HEK293 (cell line): ENCODE data around the gene POLD4.
A peak's percentile ranks its signal among the peaks of the same experiment; 100 is the strongest.

ENCODE experiments used
- CTCF ChIA-PET: fragments of 350-600 bp; formaldehyde crosslinking; extraction: SDS; loops from one replicate; lab custom pipeline; 2021; ENCODE audit warnings: antibody characterized with exemption; lab: Yijun Ruan, JAX
- POLR2A ChIA-PET: fragments of 300-600 bp; formaldehyde crosslinking; extraction: SDS; loops from one replicate; lab custom pipeline; 2020; ENCODE audit warnings: antibody characterized with exemption, inconsistent platforms; lab: Yijun Ruan, JAX
- H3K27ac ChIP-seq: fragments of 200-500 bp; sonication (Bioruptor generic); 2 replicates; pipeline ENCODE4 v1.5.1; 2014; ENCODE audit warnings: low read depth, low read length, control low read depth, inconsistent platforms; ENCODE audit errors: extremely low read depth
- H3K36me3 ChIP-seq, 2 experiments: fragments of 200-500 bp in 1 of 2; sonication (Bioruptor generic) in 1 of 2; 1 replicate in 1 of 2; 2 replicates in 1 of 2; pipeline ENCODE4 v1.5.1; 2014 to 2017; ENCODE audit warnings: inconsistent platforms in 2 of 2, low read length in 2 of 2; ENCODE audit not compliant: control insufficient read depth in 2 of 2, insufficient read depth in 1 of 2
- H3K4me1 ChIP-seq: fragments of 200-500 bp; sonication (Bioruptor generic); 2 replicates; pipeline ENCODE4 v1.5.1; 2014; ENCODE audit warnings: mild to moderate bottlenecking, low read length, inconsistent platforms; ENCODE audit not compliant: control insufficient read depth, insufficient read depth
- H3K4me3 ChIP-seq: 2 replicates; pipeline ENCODE4 v1.5.1; 2011; ENCODE audit warnings: low read depth, mild to moderate bottlenecking, control low read depth, low read length, moderate library complexity
- H3K9me3 ChIP-seq: fragments of 200-500 bp; sonication (Bioruptor generic); 2 replicates; pipeline ENCODE4 v1.5.1; 2014; ENCODE audit warnings: low read depth, low read length, inconsistent platforms; ENCODE audit not compliant: control insufficient read depth, insufficient read depth
- BCL11A ChIP-seq: fragments of 450-650 bp; formaldehyde crosslinking; IDR thresholded peaks from 2 replicates; pipeline ENCODE4 v1.5.1; 2016; ENCODE audit warnings: low read depth, missing biosample characterization, missing genetic modification characterization
- IKZF3 ChIP-seq: fragments of 450-650 bp; IDR thresholded peaks from 2 replicates; pipeline ENCODE4 v1.5.0; 2018; ENCODE audit warnings: missing biosample characterization, mild to moderate bottlenecking, missing genetic modification characterization, moderate library complexity
- KLF1 ChIP-seq: fragments of 450-650 bp; formaldehyde crosslinking; IDR thresholded peaks from 2 replicates; pipeline ENCODE4 v1.5.1; 2016; ENCODE audit warnings: missing biosample characterization, missing genetic modification characterization
- TCF7L2 ChIP-seq: IDR thresholded peaks from 2 replicates; pipeline ENCODE4 v1.6.1; 2011; ENCODE audit warnings: low read depth, mild to moderate bottlenecking, inconsistent platforms, low read length, moderate library complexity, borderline replicate concordance
- WT1 ChIP-seq: fragments of 450-650 bp; formaldehyde crosslinking; IDR thresholded peaks from 2 replicates; pipeline ENCODE4 v1.5.1; 2016; ENCODE audit warnings: missing biosample characterization, missing genetic modification characterization
- ZNF10 ChIP-seq: fragments of 450-650 bp; formaldehyde crosslinking; IDR thresholded peaks from 2 replicates; pipeline ENCODE4 v1.5.1; 2017; ENCODE audit warnings: missing biosample characterization, missing genetic modification characterization
- ZNF140 ChIP-seq: fragments of 450-650 bp; formaldehyde crosslinking; IDR thresholded peaks from 2 replicates; pipeline ENCODE4 v1.5.1; 2016; ENCODE audit warnings: missing biosample characterization, missing genetic modification characterization
- ZNF157 ChIP-seq: fragments of 450-650 bp; formaldehyde crosslinking; IDR thresholded peaks from 2 replicates; pipeline ENCODE4 v1.5.1; 2016; ENCODE audit warnings: missing biosample characterization, missing genetic modification characterization
- ZNF335 ChIP-seq: fragments of 450-650 bp; formaldehyde crosslinking; conservative IDR thresholded peaks from 2 replicates; pipeline ENCODE4 v1.5.1; 2016; ENCODE audit warnings: missing biosample characterization, missing genetic modification characterization
- ZNF560 ChIP-seq: fragments of 450-650 bp; formaldehyde crosslinking; IDR thresholded peaks from 2 replicates; pipeline ENCODE4 v1.5.1; 2017; ENCODE audit warnings: missing biosample characterization, missing genetic modification characterization, borderline replicate concordance
- ZNF624 ChIP-seq: fragments of 450-650 bp; formaldehyde crosslinking; IDR thresholded peaks from 2 replicates; pipeline ENCODE4 v1.5.1; 2017; ENCODE audit warnings: missing biosample characterization, missing genetic modification characterization
- ZNF626 ChIP-seq: fragments of 450-650 bp; sonication (Bioruptor Pico); formaldehyde crosslinking; IDR thresholded peaks from 2 replicates; pipeline ENCODE4 v1.5.1; 2018; ENCODE audit warnings: missing biosample characterization, missing genetic modification characterization, inconsistent platforms
- ZNF654 ChIP-seq: fragments of 450-650 bp; formaldehyde crosslinking; IDR thresholded peaks from 2 replicates; pipeline ENCODE4 v1.5.1; 2016; ENCODE audit warnings: low read depth, missing biosample characterization, missing genetic modification characterization
- TF ChIP-seq, protein P1 (sequence below): fragments of 450-650 bp; formaldehyde crosslinking; IDR thresholded peaks from 2 replicates; pipeline ENCODE4 v1.5.1; 2016; ENCODE audit warnings: missing biosample characterization, missing genetic modification characterization
- TF ChIP-seq, protein P2 (sequence below): fragments of 450-650 bp; formaldehyde crosslinking; IDR thresholded peaks from 2 replicates; pipeline ENCODE4 v1.5.1; 2016; ENCODE audit warnings: missing biosample characterization, missing genetic modification characterization
- TF ChIP-seq, protein P3 (sequence below): fragments of 450-650 bp; formaldehyde crosslinking; IDR thresholded peaks from 2 replicates; pipeline ENCODE4 v1.5.1; 2016; ENCODE audit warnings: missing biosample characterization, missing genetic modification characterization
- TF ChIP-seq, protein P4 (sequence below): fragments of 450-650 bp; formaldehyde crosslinking; IDR thresholded peaks from 2 replicates; pipeline ENCODE4 v1.5.1; 2016; ENCODE audit warnings: missing biosample characterization, missing genetic modification characterization
- TF ChIP-seq, protein P5 (sequence below): fragments of 450-650 bp; formaldehyde crosslinking; IDR thresholded peaks from 2 replicates; pipeline ENCODE4 v1.5.1; 2016; ENCODE audit warnings: missing biosample characterization, missing genetic modification characterization, borderline replicate concordance

POLD4 gene

DNA sequence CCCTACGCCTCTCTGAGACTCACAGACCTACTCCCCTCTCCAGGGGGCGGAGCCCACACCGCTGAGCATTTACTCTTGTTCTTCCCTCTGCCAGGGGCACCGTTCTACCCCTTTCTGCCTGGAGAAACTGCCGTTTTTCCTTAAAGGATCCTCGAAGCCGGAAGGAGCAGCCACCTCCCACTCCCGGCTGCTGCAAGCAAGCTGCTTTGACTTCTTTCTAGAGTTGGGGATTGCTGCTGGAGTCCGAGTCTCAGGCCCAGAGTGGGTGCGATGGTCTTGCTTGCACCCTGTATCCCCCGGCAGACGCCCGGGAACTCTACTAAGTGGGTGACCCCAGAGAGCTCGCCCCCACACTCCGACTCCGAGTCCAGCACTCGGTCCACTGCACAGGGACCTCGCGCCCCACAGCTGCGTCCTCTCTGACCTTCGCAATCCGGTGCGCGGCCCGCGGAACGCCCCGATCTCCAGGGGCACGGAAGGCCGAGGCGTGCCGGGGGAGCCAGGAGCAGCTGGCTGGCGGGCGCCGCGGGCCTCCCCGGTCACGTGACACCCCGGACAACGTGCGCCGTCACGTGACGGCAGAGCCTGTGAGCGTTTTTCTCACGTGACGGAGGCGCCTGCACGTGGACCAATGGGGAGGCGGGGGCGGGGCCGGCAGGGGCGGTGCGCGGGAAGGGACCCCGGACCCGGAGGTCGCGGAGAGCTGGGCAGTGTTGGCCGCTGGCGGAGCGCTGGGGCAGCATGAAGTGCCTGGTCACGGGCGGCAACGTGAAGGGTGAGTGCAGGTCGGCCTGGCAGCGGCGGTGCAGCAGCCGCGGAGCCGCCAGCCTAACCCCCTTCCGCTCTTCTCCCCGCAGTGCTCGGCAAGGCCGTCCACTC is 38.2 kb upstream of the POLD4 start, which contains the start of gene RAD9A (continued):
- TF ChIP-seq, protein P1, sequence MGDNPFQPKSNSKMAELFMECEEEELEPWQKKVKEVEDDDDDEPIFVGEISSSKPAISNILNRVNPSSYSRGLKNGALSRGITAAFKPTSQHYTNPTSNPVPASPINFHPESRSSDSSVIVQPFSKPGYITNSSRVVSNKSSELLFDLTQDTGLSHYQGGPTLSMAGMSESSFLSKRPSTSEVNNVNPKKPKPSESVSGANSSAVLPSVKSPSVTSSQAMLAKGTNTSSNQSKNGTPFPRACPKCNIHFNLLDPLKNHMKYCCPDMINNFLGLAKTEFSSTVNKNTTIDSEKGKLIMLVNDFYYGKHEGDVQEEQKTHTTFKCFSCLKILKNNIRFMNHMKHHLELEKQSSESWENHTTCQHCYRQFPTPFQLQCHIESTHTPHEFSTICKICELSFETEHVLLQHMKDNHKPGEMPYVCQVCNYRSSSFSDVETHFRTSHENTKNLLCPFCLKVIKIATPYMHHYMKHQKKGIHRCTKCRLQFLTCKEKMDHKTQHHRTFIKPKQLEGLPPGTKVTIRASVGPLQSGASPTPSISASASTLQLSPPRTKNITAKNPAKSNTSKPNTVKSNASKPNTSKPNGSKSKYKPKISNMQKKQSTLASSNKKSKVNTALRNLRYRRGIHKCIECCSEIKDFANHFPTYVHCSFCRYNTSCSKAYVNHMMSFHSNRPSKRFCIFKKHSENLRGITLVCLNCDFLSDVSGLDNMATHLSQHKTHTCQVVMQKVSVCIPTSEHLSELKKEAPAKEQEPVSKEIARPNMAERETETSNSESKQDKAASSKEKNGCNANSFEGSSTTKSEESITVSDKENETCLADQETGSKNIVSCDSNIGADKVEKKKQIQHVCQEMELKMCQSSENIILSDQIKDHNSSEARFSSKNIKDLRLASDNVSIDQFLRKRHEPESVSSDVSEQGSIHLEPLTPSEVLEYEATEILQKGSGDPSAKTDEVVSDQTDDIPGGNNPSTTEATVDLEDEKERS (tag by site-specific recombination): no peak
- TF ChIP-seq, protein P2, sequence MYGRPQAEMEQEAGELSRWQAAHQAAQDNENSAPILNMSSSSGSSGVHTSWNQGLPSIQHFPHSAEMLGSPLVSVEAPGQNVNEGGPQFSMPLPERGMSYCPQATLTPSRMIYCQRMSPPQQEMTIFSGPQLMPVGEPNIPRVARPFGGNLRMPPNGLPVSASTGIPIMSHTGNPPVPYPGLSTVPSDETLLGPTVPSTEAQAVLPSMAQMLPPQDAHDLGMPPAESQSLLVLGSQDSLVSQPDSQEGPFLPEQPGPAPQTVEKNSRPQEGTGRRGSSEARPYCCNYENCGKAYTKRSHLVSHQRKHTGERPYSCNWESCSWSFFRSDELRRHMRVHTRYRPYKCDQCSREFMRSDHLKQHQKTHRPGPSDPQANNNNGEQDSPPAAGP (tag by site-specific recombination): peak; percentile 59; the same call in 1 of the 2 replicates
- TF ChIP-seq ZNF626 (tag by site-specific recombination) (no peak), ZNF560 (tag by site-specific recombination) (no peak), ZNF624 (no peak), ZNF10 (tag by site-specific recombination) (no peak), IKZF3 (tag by site-specific recombination) (no peak)
- TF ChIP-seq, protein P3, sequence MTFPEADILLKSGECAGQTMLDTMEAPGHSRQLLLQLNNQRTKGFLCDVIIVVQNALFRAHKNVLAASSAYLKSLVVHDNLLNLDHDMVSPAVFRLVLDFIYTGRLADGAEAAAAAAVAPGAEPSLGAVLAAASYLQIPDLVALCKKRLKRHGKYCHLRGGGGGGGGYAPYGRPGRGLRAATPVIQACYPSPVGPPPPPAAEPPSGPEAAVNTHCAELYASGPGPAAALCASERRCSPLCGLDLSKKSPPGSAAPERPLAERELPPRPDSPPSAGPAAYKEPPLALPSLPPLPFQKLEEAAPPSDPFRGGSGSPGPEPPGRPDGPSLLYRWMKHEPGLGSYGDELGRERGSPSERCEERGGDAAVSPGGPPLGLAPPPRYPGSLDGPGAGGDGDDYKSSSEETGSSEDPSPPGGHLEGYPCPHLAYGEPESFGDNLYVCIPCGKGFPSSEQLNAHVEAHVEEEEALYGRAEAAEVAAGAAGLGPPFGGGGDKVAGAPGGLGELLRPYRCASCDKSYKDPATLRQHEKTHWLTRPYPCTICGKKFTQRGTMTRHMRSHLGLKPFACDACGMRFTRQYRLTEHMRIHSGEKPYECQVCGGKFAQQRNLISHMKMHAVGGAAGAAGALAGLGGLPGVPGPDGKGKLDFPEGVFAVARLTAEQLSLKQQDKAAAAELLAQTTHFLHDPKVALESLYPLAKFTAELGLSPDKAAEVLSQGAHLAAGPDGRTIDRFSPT (tag by site-specific recombination): peak; percentile 45; the same call in 1 of the 2 replicates

DNA sequence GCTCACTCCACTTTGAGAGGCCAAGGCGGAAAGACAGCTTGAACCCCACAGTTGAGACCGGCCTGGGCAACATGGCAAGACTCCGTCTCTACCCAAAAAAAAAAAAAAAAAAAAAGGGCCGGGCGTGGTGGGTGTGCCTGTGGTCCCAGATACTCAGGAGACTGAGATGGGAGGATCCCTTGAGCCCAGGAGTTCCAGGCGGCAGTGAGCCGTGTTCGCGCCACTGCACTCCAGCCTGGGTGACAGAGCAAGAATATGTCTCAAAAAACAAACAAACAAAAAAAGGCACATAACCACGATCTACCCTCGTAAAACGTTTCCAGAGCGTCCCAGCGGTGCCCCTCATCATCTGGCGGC is 37.6 kb upstream of the POLD4 start:
- Histone ChIP-seq H3K4me1 (0 out of 2 replicates have a peak, but pooled peaks cover 3% of the 10 kb centered on the region), H3K9me3 (no peaks in the 10 kb centered on the region), H3K4me3 (peak overlapping the region; percentile 76), H3K27ac (peak overlapping the region; percentile 67), H3K36me3 (peaks cover 0 to 22% of the 10 kb centered on the region in 2 experiments; a peak in 1 of 3 replicates)
- CTCF ChIA-PET: interaction anchor here (0.6 to 25.6 kb wide), 5 partner anchors 9 to 79 kb away, joined by 3 to 898 read pairs (median 7); partner anchors contain the start of genes CLCF1, POLD4 and PPP1CA
- POLR2A ChIA-PET: interaction anchor here (0.6 to 3.5 kb wide), 5 partner anchors 10 to 59 kb away, joined by 3 to 53 read pairs (median 11); partner anchors contain the start of genes POLD4 and PPP1CA
- TF ChIP-seq ZNF654 (tag by site-specific recombination) (no peak), TCF7L2 (no peak), ZNF335 (peak; percentile 68), WT1 (tag by site-specific recombination) (peak; percentile 53), BCL11A (no peak), ZNF140 (no peak), KLF1 (tag by site-specific recombination) (peak; percentile 89), ZNF157 (tag by site-specific recombination) (no peak)
- TF ChIP-seq, protein P4, sequence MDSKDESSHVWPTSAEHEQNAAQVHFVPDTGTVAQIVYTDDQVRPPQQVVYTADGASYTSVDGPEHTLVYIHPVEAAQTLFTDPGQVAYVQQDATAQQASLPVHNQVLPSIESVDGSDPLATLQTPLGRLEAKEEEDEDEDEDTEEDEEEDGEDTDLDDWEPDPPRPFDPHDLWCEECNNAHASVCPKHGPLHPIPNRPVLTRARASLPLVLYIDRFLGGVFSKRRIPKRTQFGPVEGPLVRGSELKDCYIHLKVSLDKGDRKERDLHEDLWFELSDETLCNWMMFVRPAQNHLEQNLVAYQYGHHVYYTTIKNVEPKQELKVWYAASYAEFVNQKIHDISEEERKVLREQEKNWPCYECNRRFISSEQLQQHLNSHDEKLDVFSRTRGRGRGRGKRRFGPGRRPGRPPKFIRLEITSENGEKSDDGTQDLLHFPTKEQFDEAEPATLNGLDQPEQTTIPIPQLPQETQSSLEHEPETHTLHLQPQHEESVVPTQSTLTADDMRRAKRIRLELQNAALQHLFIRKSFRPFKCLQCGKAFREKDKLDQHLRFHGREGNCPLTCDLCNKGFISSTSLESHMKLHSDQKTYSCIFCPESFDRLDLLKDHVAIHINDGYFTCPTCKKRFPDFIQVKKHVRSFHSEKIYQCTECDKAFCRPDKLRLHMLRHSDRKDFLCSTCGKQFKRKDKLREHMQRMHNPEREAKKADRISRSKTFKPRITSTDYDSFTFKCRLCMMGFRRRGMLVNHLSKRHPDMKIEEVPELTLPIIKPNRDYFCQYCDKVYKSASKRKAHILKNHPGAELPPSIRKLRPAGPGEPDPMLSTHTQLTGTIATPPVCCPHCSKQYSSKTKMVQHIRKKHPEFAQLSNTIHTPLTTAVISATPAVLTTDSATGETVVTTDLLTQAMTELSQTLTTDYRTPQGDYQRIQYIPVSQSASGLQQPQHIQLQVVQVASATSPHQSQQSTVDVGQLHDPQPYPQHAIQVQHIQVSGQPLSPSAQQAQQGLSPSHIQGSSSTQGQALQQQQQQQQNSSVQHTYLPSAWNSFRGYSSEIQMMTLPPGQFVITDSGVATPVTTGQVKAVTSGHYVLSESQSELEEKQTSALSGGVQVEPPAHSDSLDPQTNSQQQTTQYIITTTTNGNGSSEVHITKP: peak; percentile 93
- TF ChIP-seq, protein P5, sequence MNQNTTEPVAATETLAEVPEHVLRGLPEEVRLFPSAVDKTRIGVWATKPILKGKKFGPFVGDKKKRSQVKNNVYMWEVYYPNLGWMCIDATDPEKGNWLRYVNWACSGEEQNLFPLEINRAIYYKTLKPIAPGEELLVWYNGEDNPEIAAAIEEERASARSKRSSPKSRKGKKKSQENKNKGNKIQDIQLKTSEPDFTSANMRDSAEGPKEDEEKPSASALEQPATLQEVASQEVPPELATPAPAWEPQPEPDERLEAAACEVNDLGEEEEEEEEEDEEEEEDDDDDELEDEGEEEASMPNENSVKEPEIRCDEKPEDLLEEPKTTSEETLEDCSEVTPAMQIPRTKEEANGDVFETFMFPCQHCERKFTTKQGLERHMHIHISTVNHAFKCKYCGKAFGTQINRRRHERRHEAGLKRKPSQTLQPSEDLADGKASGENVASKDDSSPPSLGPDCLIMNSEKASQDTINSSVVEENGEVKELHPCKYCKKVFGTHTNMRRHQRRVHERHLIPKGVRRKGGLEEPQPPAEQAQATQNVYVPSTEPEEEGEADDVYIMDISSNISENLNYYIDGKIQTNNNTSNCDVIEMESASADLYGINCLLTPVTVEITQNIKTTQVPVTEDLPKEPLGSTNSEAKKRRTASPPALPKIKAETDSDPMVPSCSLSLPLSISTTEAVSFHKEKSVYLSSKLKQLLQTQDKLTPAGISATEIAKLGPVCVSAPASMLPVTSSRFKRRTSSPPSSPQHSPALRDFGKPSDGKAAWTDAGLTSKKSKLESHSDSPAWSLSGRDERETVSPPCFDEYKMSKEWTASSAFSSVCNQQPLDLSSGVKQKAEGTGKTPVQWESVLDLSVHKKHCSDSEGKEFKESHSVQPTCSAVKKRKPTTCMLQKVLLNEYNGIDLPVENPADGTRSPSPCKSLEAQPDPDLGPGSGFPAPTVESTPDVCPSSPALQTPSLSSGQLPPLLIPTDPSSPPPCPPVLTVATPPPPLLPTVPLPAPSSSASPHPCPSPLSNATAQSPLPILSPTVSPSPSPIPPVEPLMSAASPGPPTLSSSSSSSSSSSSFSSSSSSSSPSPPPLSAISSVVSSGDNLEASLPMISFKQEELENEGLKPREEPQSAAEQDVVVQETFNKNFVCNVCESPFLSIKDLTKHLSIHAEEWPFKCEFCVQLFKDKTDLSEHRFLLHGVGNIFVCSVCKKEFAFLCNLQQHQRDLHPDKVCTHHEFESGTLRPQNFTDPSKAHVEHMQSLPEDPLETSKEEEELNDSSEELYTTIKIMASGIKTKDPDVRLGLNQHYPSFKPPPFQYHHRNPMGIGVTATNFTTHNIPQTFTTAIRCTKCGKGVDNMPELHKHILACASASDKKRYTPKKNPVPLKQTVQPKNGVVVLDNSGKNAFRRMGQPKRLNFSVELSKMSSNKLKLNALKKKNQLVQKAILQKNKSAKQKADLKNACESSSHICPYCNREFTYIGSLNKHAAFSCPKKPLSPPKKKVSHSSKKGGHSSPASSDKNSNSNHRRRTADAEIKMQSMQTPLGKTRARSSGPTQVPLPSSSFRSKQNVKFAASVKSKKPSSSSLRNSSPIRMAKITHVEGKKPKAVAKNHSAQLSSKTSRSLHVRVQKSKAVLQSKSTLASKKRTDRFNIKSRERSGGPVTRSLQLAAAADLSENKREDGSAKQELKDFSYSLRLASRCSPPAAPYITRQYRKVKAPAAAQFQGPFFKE (tag by site-specific recombination): no peak
